Measurements from ENCODE around the gene ALPK1. TPM values are rescaled to one million over a fixed set of nuclear protein-coding genes. Genes with fewer than 3 reads are reported as not detected.

ALPK1 gene
- total and polyA plus RNA-seq, 2 donors (not counting 1 experiment from before 2014, with no cell fraction given) = 5.5 to 27.2 TPM

- Mint-ChIP-seq H3K9me3 (ENCODE audit: insufficient read depth) (no peaks in the 10 kb centered on the region), H3K4me1 (no peaks in the 10 kb centered on the region), H3K27ac (no peak overlapping the region), H3K4me3 (no peak overlapping the region), H3K27me3 (no peaks in the 10 kb centered on the region)
- no peaks in the 10 kb centered on the region for H4K20me1 ChIP-seq (ENCODE audit: control insufficient read depth, insufficient read depth, low read length, poor library complexity, severe bottlenecking)
- H3K4me3 ChIP-seq (ENCODE audit: control extremely low read depth in 1 of 5, extremely low read depth in 1 of 5, insufficient read depth in 1 of 5, low read depth in 2 of 5, low read length in 4 of 5) = no peak overlapping the region
- ChIA-PET POLR2A (no interaction called here), CTCF (no interaction called here)
- no peaks in the 10 kb centered on the region for H3K27me3 ChIP-seq (replicated peaks in 1 of 4; ENCODE audit: control extremely low read depth in 1 of 4, control insufficient read depth in 3 of 4, insufficient read depth in 4 of 4, low read length in 3 of 4)
- H3K79me2 ChIP-seq (ENCODE audit: control insufficient read depth, insufficient read depth, low read length) = no peaks in the 10 kb centered on the region
- no peaks in the 10 kb centered on the region for H3K9me3 ChIP-seq (ENCODE audit: control extremely low read depth in 1 of 3, control insufficient read depth in 2 of 3, insufficient read depth in 1 of 3, low read length in 2 of 3)
- H3K4me1 ChIP-seq (ENCODE audit: control insufficient read depth in 2 of 2, insufficient read depth in 2 of 2, low read length in 2 of 2) = no peaks in the 10 kb centered on the region
- TF ChIP-seq CTCF (IDR thresholded peaks at IDR 0.05) = no peak
- H3K36me3 ChIP-seq (replicated peaks in 1 of 2; ENCODE audit: control extremely low read depth in 1 of 2, control insufficient read depth in 1 of 2, extremely low read depth in 1 of 2, insufficient read depth in 2 of 2, low read length in 1 of 2) = peaks cover 0 to 26% of the 10 kb centered on the region in 2 experiments
- H3K4me2 ChIP-seq (replicated peaks; ENCODE audit: low read depth, low read length, poor library complexity, severe bottlenecking) = no peak overlapping the region
- ATAC-seq (ENCODE audit: low read depth) (no peak), DNase-seq (no peak)
- H3K9ac ChIP-seq (ENCODE audit: low read length) = no peak overlapping the region
- no CpG with 5 or more reads among the region's 4 CpGs for WGBS (ENCODE audit: insufficient coverage)
- intact Hi-C loops (cut with micrococcal nuclease) = no loop called here
- H2AFZ ChIP-seq (ENCODE audit: insufficient read depth, low read depth, low read length, poor library complexity, severe bottlenecking) = no peak overlapping the region
- no peak overlapping the region for H3K27ac ChIP-seq (ENCODE audit: low read length in 2 of 2)
These were observed 128.7 kb downstream of the ALPK1 start for GRCh38 chr4:112425823-112426222.

GRCh38 chr4:112426416-112426815, 129.2 kb downstream of the ALPK1 start:
- Mint-ChIP-seq H3K27me3 (no peaks in the 10 kb centered on the region), H3K4me1 (no peaks in the 10 kb centered on the region), H3K27ac (no peak overlapping the region), H3K9me3 (ENCODE audit: insufficient read depth) (no peaks in the 10 kb centered on the region), H3K4me3 (no peak overlapping the region)
- Histone ChIP-seq H4K20me1 (ENCODE audit: control insufficient read depth, insufficient read depth, low read length, poor library complexity, severe bottlenecking) (no peaks in the 10 kb centered on the region), H3K79me2 (ENCODE audit: control insufficient read depth, insufficient read depth, low read length) (no peaks in the 10 kb centered on the region), H3K9ac (ENCODE audit: low read length) (no peak overlapping the region), H3K4me2 (replicated peaks; ENCODE audit: low read depth, low read length, poor library complexity, severe bottlenecking) (no peak overlapping the region), H3K27ac (ENCODE audit: low read length in 2 of 2) (no peak overlapping the region), H3K4me3 (ENCODE audit: control extremely low read depth in 1 of 5, extremely low read depth in 1 of 5, insufficient read depth in 1 of 5, low read depth in 2 of 5, low read length in 4 of 5) (no peak overlapping the region), H2AFZ (ENCODE audit: insufficient read depth, low read depth, low read length, poor library complexity, severe bottlenecking) (no peak overlapping the region), H3K27me3 (replicated peaks in 1 of 4; ENCODE audit: control extremely low read depth in 1 of 4, control insufficient read depth in 3 of 4, insufficient read depth in 4 of 4, low read length in 3 of 4) (no peaks in the 10 kb centered on the region), H3K4me1 (ENCODE audit: control insufficient read depth in 2 of 2, insufficient read depth in 2 of 2, low read length in 2 of 2) (no peaks in the 10 kb centered on the region), H3K9me3 (ENCODE audit: control extremely low read depth in 1 of 3, control insufficient read depth in 2 of 3, insufficient read depth in 1 of 3, low read length in 2 of 3) (no peaks in the 10 kb centered on the region), H3K36me3 (replicated peaks in 1 of 2; ENCODE audit: control extremely low read depth in 1 of 2, control insufficient read depth in 1 of 2, extremely low read depth in 1 of 2, insufficient read depth in 2 of 2, low read length in 1 of 2) (peaks cover 0 to 30% of the 10 kb centered on the region in 2 experiments)
- no peak for TF ChIP-seq CTCF (IDR thresholded peaks at IDR 0.05)
- TF ChIP-seq EZH2 (IDR thresholded peaks at IDR 0.05; ENCODE audit: borderline replicate concordance, insufficient read depth, low read depth, low read length, poor library complexity, severe bottlenecking) = no peak
- no peak for ATAC-seq (ENCODE audit: low read depth)
- ChIA-PET CTCF (no interaction called here), POLR2A (no interaction called here)
- DNase-seq = no peak
- no CpG with 5 or more reads among the region's 3 CpGs for WGBS (ENCODE audit: insufficient coverage)
- intact Hi-C loops (cut with micrococcal nuclease) = no loop called here
